Calu3 (cell line): ENCODE data around the gene MN1. TPM values are rescaled to one million over a fixed set of nuclear protein-coding genes. Genes with fewer than 3 reads are reported as not detected.

Experiments
- BruUV-seq: library from RNA; stranded (reverse); fragments of 400-500 nt; replicated peaks from 2 replicates; lab custom pipeline; 2021; lab: Mats Ljungman, UMichigan
- CTCF ChIA-PET: fragments of 300-600 bp; sonication (Branson Sonifier 250); formaldehyde crosslinking; loops from one replicate; lab custom pipeline; 2022; ENCODE audit warnings: antibody characterized with exemption; lab: Charles Lee
- DNase-seq: peaks from one replicate; pipeline ENCODE4 v3.0.0; 2022
- H3K27ac Mint-ChIP-seq: one replicate; pipeline ENCODE4 v1.8.0; 2022; ENCODE audit warnings: mixed read lengths; ENCODE audit not compliant: unreplicated experiment
- H3K27me3 Mint-ChIP-seq: one replicate; pipeline ENCODE4 v1.8.0; 2022; ENCODE audit warnings: mixed read lengths; ENCODE audit not compliant: unreplicated experiment
- H3K36me3 Mint-ChIP-seq: one replicate; pipeline ENCODE4 v1.8.0; 2022; ENCODE audit warnings: mild to moderate bottlenecking, moderate library complexity, mixed read lengths; ENCODE audit not compliant: insufficient read depth, unreplicated experiment
- H3K4me1 Mint-ChIP-seq: one replicate; pipeline ENCODE4 v1.8.0; 2022; ENCODE audit warnings: mild to moderate bottlenecking, low read depth, mixed read lengths; ENCODE audit not compliant: unreplicated experiment
- H3K4me3 Mint-ChIP-seq: one replicate; pipeline ENCODE4 v1.8.0; 2022; ENCODE audit warnings: mild to moderate bottlenecking, low read depth, moderate library complexity, mixed read lengths; ENCODE audit not compliant: unreplicated experiment
- H3K9me3 Mint-ChIP-seq: one replicate; pipeline ENCODE4 v1.8.0; 2022; ENCODE audit warnings: low read depth, mixed read lengths; ENCODE audit not compliant: unreplicated experiment
- intact Hi-C: fragments of 100-400 bp; cut with micrococcal nuclease; formaldehyde crosslinking; loops from one replicate; pipeline ENCODE4 v1.10.0; 2022; ENCODE audit not compliant: unreplicated experiment
- total RNA-seq: library from RNA; stranded (reverse); gene quantifications from 2 replicates; pipeline ENCODE4 v1.2.3, GENCODE V29; 2022
- TF ChIP-seq, protein P1 (sequence below): fragments of 200-600 bp; IDR thresholded peaks from one replicate; pipeline ENCODE4 v1.8.0; 2022; ENCODE audit warnings: antibody characterized with exemption; ENCODE audit not compliant: unreplicated experiment

The MN1 gene
- total RNA-seq, 1 experiment from 2014 or later = 2.3 TPM

DNA sequence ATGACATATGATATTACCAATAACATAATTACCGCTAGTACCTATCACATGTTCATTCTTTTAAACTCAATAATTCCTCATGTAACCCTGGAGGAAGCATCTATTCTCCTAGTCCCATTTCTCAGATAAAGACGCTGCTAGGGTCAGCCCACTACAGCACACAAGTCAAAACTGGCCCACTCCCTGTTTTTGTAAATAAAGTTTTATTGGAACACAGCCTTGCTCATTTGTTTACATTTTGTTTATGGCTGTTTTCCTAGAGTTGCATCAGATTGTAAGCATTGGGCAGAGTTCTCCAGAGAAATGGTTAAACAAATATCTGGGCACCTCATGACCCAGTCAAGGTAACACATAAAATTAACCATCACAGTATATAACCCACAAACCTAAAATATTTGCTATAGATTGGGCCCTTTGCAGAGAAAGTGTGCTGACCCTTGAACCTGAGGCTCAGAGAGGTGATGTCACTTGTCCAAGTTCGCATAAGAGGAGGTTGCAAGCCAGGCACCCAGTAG is 36.8 kb downstream of the MN1 start:
- TF ChIP-seq, protein P1, sequence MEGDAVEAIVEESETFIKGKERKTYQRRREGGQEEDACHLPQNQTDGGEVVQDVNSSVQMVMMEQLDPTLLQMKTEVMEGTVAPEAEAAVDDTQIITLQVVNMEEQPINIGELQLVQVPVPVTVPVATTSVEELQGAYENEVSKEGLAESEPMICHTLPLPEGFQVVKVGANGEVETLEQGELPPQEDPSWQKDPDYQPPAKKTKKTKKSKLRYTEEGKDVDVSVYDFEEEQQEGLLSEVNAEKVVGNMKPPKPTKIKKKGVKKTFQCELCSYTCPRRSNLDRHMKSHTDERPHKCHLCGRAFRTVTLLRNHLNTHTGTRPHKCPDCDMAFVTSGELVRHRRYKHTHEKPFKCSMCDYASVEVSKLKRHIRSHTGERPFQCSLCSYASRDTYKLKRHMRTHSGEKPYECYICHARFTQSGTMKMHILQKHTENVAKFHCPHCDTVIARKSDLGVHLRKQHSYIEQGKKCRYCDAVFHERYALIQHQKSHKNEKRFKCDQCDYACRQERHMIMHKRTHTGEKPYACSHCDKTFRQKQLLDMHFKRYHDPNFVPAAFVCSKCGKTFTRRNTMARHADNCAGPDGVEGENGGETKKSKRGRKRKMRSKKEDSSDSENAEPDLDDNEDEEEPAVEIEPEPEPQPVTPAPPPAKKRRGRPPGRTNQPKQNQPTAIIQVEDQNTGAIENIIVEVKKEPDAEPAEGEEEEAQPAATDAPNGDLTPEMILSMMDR = no peak
- no peak for DNase-seq
- intact Hi-C loops = no loop called here
- H3K4me1 Mint-ChIP-seq = no peaks in the 10 kb centered on the region
- H3K9me3 Mint-ChIP-seq = no peaks in the 10 kb centered on the region
- CTCF ChIA-PET = no interaction called here
- no peaks in the 10 kb centered on the region for H3K36me3 Mint-ChIP-seq
- H3K27ac Mint-ChIP-seq = no peak overlapping the region
- no peak overlapping the region for H3K4me3 Mint-ChIP-seq
- BruUV-seq = no TSS peak
- peaks cover 19% of the 10 kb centered on the region for H3K27me3 Mint-ChIP-seq

- BruUV-seq = no TSS peak
- Mint-ChIP-seq H3K36me3 (no peaks in the 10 kb centered on the region), H3K27ac (no peak overlapping the region), H3K9me3 (no peaks in the 10 kb centered on the region), H3K4me1 (no peaks in the 10 kb centered on the region), H3K4me3 (no peak overlapping the region), H3K27me3 (peaks cover 18% of the 10 kb centered on the region)
- intact Hi-C loops = no loop called here
- no peak for DNase-seq
- TF ChIP-seq, protein P1 = no peak
- CTCF ChIA-PET = interaction anchor here (0.6 to 1.5 kb wide), 3 partner anchors 101 to 249 kb away, joined by 4 to 12 read pairs (median 8); no protein-coding TSS in a partner anchor
These were observed 39.9 kb downstream of the MN1 start for GRCh38 chr22:27761665-27762064.

DNA sequence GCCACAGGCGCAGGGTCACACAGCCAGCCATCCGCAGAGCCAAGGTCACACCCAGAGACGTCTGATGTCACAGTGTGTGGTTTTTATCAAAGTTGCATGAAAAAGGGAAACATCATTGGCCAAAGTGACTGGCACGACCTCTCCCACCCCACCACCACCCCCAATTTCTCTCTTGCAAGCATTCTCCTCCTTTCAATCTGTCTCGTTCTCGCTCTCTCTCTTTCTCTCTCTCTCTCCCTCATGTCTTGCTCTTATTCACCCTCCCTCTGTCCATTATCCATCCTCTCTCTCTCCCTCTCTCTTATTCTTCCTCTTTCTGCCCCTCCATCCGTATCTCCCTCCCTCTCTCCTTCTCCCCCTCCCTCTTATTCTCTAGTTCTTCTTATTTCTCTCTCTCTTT is 40.6 kb downstream of the MN1 start:
- Mint-ChIP-seq H3K36me3 (no peaks in the 10 kb centered on the region), H3K27me3 (peaks cover 12% of the 10 kb centered on the region), H3K27ac (no peak overlapping the region), H3K4me3 (no peak overlapping the region), H3K9me3 (no peaks in the 10 kb centered on the region), H3K4me1 (no peaks in the 10 kb centered on the region)
- TF ChIP-seq, protein P1 = no peak
- intact Hi-C loops = no loop called here
- CTCF ChIA-PET = interaction anchor here (0.7 kb wide), 1 partner anchor 248 kb away, joined by 8 read pairs; no protein-coding TSS in a partner anchor
- no peak for DNase-seq
- BruUV-seq = no TSS peak

- TF ChIP-seq, protein P1 = no peak
- H3K4me3 Mint-ChIP-seq = no peak overlapping the region
- no peaks in the 10 kb centered on the region for H3K9me3 Mint-ChIP-seq
- intact Hi-C loops = no loop called here
- H3K27ac Mint-ChIP-seq = no peak overlapping the region
- no TSS peak for BruUV-seq
- H3K36me3 Mint-ChIP-seq = no peaks in the 10 kb centered on the region
- no peak for DNase-seq
- CTCF ChIA-PET = no interaction called here
- H3K4me1 Mint-ChIP-seq = no peaks in the 10 kb centered on the region
- peaks cover 12% of the 10 kb centered on the region for H3K27me3 Mint-ChIP-seq
These were observed 41.1 kb downstream of the MN1 start for GRCh38 chr22:27760474-27760873.
